Stimulated activated CD8-positive, alpha-beta memory T cell treated with anti-CD3 and anti-CD28 coated beads, Interleukin-12 subunit alpha, Interleukin-12 subunit beta, amount 100 ng/mL, for 24 hours (primary cell): ENCODE data around the gene DSCAML1.

ENCODE experiments used
- DNase-seq: peaks from one replicate; pipeline ENCODE4 v3.0.0-alpha.2; 2020; ENCODE audit errors: extremely low read depth

DSCAML1 gene

DNA sequence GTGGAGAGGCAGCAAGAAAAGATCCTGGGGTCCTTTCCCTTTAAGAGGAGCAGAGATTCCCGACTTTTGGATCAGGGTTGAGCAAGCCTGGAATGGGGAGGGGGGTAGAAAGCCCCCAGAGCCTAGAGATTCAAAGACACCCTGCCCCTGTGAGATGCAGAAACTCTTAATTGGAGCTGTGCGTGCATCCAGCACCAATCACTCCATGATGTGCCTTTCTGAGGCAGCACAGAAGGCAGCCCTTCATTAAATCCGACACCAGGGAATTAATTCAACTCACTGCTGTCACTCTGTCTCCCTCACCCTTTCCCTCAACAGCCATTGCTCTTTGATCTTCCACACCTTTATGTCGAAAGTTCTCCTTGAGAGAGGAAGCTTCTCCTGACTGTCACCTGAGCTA is 43.0 kb downstream of the DSCAML1 start:
- no peak for DNase-seq

DNA sequence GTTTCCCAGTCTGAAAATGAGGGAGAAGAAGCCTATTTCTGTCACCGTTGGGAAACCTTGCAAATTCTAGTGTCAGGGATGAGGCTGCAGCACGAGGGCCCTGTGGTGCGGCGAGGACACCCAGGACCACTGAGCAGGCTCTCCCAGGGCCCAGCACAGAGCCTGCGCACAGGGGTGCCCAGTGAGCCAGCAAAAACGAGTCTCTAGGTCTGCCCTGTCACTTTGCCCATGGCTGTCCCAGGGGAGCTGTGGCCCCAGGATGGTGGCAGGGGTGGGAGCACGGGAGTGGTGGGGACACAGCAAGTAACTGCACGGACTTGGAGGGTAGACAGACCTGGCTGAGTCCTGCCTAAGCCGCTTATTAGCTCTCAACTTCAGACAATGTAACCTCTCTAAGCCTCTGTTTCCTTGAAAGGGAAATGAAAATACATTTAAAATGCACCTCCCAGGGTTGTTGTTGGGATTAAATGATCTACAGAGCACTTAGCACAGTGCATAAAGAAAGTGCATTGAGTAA is 44.2 kb downstream of the DSCAML1 start:
- DNase-seq, result no peak

- DNase-seq, result no peak
Measured at GRCh38 chr11:117752071-117752470, 44.9 kb downstream of the DSCAML1 start.

DNA sequence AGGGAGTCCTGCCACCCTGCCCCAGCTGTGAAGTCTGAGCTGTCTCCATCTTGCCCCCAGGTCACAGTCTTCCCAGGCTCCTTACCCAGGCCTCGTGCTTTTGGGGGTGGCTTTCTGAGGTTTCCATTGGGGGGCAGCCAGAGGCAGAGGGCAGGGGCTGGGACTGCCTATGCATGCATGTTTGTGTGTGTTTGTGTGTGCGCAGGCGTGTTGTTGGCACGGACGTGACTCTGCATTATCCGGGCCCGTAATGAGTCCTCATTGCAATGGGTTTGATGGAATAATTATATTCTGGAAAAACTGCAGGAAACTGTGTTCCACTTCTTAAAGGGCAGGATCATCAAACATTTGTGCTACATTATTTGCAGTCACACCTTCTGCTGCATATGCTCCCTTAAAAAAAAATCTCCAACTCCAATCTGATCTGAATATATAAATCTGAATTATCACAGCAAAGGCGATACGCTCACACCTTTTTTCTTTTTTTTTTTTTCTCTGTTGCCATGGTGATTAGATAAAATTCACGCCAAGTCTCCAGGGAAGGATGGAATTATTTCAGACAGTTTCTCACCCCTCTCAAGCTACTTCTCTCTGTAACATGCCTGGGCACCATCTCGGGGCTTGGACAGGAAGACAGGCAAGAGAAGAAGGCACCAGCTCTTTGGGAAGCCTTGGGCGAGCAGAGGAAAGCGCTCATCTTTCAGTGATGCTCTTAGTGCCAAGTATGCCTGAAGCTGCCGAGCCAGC is 45.9 kb downstream of the DSCAML1 start:
- DNase-seq, result no peak

- no peak for DNase-seq
Measured at GRCh38 chr11:117750357-117750756, 46.7 kb downstream of the DSCAML1 start.

DNA sequence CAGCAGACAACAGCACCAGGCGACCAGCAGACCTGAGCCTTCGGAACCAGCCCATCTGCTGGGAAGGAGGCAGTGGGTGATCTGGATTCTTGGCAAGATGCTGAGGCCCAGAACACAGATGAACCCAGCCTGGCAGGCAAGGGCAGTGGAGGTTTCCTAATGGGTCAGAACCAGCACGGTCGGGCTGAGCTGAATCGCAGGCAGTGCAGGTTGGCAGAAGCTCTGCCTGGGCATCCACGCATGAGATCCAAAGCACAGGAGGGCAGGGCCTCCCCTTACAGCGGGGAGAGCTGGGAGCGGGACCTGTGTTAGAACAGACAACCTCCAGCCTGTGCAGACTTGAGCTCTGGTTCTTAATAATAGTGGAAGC is 47.5 kb downstream of the DSCAML1 start:
- no peak for DNase-seq

- no peak for DNase-seq
Measured at GRCh38 chr11:117748771-117749540, 48.1 kb downstream of the DSCAML1 start.

DNA sequence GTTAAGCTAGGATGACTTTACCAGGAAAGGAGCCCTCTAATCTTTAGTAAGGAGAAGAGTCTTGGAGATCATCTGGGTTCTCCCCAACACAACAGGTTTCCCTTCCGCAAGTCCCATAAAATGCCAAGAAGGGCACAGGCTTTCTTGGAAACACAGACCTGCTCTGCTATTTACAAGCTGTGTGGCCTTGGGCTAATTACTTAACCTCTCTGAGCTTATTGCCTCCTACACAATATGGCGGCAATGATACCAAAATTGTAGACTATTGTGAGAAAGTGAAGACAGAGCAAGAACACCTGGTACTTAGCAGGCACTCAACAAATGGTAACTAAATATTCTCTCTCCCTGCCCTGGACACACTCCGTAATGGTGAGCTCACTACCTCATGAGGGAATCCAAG is 49.1 kb downstream of the DSCAML1 start:
- DNase-seq, result no peak

DNA sequence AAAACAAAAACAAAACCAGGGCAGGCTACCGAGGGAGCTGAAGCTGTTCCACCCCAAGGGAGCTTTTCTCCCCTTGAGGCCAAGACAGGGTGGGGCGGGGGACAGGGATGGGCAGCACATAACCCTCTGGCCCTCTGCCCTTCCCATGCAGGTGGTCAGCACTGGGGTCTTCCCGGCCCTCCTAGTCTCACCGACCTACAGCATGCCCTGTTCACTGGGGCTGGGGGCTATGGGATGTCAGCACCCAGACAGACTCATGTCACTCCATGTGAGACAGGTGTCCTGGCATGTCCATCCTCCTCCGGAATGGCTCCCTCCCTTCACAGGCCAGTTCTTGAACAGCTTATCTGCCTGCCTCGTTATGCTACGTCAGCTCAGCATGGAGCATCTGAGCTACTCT is 51.7 kb downstream of the DSCAML1 start:
- no peak for DNase-seq

DNA sequence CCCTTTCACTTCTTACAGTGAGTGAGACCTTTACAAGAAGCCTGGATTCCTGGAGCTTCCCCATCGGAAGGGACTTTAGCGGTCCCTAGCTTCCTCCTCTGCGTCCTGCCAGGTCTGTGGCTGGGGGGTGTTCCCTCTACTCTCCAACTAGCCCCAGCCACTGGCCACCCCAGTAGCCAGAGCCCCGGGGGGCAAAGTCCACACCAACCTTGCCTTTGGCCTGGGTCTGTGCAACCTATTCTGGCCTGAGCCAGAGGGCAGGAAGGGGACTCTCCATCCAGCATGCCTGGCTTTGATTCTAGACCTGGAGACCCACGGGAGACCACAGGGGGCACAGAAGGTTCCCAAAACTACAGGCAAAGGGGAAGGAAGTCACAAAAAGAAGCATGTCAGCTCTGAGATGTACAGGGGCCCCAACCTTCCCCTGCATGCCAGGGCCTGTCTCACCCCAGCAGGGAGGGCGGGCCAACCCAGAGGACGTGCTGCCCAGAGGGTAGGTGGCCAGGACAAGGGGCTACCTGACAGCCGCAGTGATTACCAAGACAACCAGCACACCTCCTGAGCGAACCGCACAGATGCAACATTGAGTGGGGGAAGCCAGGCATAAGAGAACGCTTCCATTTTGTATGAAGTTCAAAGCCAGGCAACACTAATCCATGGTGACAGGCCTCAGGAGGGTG is 52.4 kb downstream of the DSCAML1 start:
- no peak for DNase-seq

DNA sequence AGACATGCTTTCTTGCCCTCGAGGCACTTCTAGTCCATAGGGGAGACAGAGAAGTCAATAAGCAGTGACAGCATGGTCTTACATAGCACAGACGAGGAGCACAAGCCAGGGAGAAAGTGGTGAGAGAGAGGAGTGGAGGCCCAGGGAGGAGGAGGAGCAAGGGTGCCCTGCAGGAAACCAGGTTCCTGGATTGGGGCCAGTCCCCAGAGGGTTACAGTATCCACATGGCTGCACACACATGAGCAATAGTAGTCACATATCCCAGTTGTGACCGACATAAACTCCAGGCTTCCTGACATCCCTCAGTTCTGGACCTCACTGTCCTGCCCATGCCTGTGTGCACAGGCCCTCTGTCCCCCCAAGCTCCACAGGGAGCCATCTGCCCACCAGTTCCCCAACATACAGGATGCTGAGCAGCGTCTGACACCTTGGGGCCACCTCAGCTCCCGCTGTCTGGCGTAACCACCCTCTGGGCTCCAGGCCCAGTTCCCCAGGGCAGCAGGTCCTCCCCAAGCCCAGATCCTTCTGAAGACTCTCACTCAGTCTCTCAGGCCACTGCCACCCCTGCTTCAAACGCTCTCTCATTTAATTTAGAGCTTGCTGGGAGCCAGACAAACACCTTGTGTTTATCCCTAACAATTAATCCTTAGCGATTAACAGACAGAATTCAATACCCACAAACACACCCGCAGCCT is 53.7 kb downstream of the DSCAML1 start:
- DNase-seq, result no peak

DNA sequence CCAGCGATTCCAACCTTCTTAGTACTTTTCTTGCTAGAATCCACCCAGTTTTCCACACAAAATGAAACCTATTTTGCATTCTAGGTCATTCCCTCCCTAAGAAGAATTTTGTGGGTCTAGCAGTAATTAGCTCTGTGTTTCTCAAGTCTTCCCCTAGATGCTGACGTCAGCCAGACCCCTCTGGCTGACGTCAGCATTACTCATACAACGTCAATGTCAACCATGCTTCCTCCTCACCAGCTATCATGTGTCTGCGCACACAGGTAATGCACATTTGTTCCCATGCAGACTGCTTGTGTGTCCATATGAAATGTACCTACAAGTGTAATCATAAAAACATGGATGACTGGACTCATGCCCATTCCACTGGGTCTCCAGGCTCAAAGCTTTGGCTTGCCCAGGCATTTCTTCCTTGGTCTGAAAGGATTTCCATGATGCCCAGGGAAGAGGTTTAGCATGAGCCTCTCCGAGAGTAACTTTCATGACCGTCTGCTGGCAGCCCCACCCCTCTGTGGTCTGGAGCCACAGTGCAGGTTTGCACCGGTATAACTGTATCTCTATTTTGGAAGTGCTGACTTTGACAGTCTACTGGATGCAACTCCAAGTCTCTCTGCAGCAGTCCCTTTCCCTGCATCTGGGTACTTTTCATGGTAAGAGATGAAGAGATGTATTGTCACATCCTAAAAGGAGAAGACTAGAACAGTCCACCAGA is 58.6 kb downstream of the DSCAML1 start:
- no peak for DNase-seq

DNA sequence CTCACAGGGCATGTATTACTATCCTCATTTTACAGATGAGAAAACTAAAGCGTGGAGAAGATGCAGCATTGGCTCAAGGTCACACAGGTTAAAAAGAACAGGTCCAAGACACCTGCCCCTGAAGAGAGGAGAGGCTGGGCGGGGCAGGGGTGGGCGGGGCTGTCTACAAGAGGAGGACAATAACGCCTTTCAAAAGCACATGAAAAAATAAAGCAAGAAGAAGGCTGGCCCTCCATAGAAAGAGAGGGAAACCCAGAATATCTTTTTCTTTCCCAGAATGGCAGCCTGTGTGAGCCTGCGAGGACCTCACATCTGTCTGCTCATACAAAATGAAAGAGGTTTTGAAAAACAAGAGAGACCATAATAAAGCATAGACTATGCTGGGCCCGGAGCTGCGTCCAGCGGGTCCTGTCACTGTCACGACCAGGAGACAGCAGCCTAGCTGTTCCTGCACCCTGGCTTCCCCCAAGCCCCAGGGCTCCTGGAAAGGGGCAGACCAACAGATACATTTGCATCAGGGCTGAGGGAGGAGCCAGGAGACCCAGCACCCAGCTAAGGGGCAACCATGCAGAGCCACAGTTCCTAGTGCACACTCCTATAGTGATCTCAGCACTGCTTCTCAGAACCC is 61.6 kb downstream of the DSCAML1 start:
- no peak for DNase-seq

GRCh38 chr11:117734601-117735024 is 62.4 kb downstream of the DSCAML1 start:
- no peak for DNase-seq

GRCh38 chr11:117733316-117733715 is 63.7 kb downstream of the DSCAML1 start:
- DNase-seq, result no peak

DNA sequence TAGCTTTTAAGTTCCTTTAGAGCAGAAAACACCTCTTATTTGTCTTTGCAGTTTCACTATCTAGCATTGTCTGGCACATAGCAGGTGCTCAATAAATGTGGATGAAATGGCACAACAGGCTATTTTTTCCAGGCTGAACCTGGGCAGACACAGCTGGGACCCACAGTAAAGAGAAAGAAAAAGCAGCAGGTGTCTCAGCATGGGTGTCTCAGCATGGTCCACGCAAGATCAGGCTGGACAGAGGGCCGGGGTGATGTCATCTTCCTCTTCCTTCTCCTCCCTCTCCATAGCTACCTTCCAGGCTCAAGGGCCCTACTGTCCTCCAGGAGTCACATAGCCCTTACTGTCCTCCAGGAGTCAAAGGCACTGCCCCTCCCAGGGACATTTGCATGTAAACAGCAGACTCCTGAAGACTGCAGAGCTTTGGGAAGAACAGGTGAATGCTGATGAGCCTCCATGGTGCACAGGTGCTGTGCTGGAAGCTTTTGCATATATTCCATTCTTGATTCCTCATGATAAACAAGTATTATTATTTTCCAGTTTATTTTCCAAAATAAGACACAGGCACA is 65.2 kb downstream of the DSCAML1 start:
- DNase-seq, result no peak

GRCh38 chr11:117730208-117730800 is 66.7 kb downstream of the DSCAML1 start:
- DNase-seq, result no peak

DNA sequence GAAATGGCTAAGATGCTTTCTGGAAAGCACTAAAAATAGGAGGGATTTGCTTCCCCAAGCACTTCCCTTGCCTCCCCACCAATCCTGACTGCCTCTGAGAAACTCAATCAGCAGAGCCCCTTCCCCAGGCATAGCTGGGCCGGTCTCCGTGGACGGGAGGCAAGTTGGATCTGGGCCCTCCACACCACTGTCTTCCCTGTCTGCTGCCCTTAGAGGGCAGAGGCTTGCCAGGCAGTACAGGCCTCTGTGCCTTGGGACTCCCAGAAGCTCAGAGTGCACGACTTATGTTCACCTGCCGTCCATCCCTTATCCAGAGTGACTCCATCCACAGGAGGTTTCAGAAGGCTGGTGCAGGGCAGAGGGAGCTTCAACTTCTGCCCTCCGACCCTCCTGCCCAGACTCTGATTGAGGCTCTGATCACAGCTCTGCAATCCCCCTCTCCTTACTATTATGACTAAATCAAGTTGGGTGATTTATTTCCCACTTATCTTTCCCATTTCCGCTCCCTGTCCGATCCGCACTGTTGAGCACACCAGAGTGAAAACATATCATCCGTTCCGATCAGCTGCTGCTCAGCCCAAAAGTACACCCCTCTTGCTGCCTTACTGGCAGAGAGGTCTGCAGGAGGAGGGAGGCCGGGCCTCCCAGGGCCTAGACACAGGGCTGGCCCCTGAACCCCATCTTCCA is 71.8 kb downstream of the DSCAML1 start:
- DNase-seq, result no peak

- DNase-seq, result no peak
Measured at GRCh38 chr11:117724621-117725020, 72.4 kb downstream of the DSCAML1 start.
